Measurements from ENCODE around the gene MARK3. TPM values are rescaled to one million over a fixed set of nuclear protein-coding genes. Genes with fewer than 3 reads are reported as not detected.

The MARK3 gene
- total and polyA plus RNA-seq, 2 of the 13 experiments (the other 11 are each of a cell fraction or from before 2014, with no cell fraction given) = 47.7 to 56.6 TPM

DNA sequence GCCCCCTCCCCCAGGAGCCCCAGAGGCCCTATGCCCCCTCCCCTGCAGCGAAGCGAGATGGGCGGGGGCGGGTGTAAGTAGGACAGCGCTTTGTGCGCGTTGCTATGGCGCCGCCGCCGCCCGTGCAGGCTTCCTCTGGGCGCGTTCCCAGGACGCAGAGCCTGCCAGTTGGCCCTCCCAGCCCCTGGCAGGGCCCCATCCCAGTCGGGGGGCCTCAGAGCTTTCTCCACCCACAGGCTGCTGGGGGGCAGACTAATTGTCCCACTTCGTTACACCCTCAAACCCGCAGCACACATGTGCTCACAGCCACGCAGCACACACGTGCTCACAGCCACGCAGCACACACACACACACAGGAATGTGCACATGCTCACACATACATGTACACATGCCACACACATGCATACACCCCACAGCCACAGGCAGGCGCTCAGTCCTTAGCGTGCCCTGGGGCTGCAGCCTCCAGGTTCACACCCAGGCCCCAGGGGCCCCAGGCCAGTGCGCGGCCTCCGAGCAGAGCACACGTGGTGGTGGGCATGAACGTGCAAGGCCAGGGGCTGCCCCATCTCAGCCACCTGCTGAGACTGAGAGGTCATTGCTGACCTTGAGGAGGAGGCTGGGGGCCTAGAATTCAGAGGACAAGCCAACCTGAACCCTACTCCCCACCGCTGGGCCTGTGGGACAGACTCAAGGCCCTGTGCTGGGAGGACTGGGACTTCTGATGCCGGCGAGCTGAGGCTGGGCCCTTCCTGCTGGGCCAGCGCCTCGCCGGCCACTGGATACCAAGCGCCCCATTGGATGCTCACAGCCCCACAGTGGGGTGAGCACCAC lies 159.4 kb downstream of the MARK3 start (continued):
- TF ChIP-seq, protein P1, sequence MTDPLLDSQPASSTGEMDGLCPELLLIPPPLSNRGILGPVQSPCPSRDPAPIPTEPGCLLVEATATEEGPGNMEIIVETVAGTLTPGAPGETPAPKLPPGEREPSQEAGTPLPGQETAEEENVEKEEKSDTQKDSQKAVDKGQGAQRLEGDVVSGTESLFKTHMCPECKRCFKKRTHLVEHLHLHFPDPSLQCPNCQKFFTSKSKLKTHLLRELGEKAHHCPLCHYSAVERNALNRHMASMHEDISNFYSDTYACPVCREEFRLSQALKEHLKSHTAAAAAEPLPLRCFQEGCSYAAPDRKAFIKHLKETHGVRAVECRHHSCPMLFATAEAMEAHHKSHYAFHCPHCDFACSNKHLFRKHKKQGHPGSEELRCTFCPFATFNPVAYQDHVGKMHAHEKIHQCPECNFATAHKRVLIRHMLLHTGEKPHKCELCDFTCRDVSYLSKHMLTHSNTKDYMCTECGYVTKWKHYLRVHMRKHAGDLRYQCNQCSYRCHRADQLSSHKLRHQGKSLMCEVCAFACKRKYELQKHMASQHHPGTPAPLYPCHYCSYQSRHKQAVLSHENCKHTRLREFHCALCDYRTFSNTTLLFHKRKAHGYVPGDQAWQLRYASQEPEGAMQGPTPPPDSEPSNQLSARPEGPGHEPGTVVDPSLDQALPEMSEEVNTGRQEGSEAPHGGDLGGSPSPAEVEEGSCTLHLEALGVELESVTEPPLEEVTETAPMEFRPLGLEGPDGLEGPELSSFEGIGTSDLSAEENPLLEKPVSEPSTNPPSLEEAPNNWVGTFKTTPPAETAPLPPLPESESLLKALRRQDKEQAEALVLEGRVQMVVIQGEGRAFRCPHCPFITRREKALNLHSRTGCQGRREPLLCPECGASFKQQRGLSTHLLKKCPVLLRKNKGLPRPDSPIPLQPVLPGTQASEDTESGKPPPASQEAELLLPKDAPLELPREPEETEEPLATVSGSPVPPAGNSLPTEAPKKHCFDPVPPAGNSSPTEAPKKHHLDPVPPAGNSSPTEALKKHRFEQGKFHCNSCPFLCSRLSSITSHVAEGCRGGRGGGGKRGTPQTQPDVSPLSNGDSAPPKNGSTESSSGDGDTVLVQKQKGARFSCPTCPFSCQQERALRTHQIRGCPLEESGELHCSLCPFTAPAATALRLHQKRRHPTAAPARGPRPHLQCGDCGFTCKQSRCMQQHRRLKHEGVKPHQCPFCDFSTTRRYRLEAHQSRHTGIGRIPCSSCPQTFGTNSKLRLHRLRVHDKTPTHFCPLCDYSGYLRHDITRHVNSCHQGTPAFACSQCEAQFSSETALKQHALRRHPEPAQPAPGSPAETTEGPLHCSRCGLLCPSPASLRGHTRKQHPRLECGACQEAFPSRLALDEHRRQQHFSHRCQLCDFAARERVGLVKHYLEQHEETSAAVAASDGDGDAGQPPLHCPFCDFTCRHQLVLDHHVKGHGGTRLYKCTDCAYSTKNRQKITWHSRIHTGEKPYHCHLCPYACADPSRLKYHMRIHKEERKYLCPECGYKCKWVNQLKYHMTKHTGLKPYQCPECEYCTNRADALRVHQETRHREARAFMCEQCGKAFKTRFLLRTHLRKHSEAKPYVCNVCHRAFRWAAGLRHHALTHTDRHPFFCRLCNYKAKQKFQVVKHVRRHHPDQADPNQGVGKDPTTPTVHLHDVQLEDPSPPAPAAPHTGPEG (CRISPR knock-in tag; IDR thresholded peaks at IDR 0.05) = no peak

GRCh38 chr14:103545219-103545914 lies 160.2 kb downstream of the MARK3 start:
- Histone ChIP-seq H3K4me3 (replicated peaks in 1 of 3; ENCODE audit: insufficient read depth in 1 of 3, low read depth in 2 of 3, low read length in 3 of 3) (no peak overlapping the region), H4K20me1 (ENCODE audit: insufficient read depth, low read length) (no peaks in the 10 kb centered on the region), H3K9ac (ENCODE audit: insufficient read depth, low read depth, low read length) (no peak overlapping the region), H3K9me3 (ENCODE audit: low read length) (no peaks in the 10 kb centered on the region), H3K27me3 (ENCODE audit: control insufficient read depth in 1 of 2, insufficient read depth in 2 of 2, low read length in 2 of 2) (peaks cover 2 to 14% of the 10 kb centered on the region in 2 experiments; a peak in 2 of 5 replicates), H3K4me1 (ENCODE audit: insufficient read depth, low read length) (peaks cover 49% of the 10 kb centered on the region), H3K79me2 (ENCODE audit: insufficient read depth, low read length) (no peaks in the 10 kb centered on the region), H3K4me2 (ENCODE audit: low read depth, low read length) (no peak overlapping the region), H3K36me3 (replicated peaks in 1 of 2; ENCODE audit: control insufficient read depth in 1 of 2, insufficient read depth in 2 of 2, low read length in 2 of 2) (no peaks in the 10 kb centered on the region), H3K27ac (ENCODE audit: extremely low read length, insufficient read depth, low read length) (no peak overlapping the region), H2AFZ (ENCODE audit: low read length) (no peak overlapping the region)
- CTCF ChIA-PET (ENCODE audit: low intra/inter-chr PET ratio, low total read pairs) = interaction anchor here (2.4 to 2.8 kb wide), 2 partner anchors 27 to 45 kb away, joined by 31 to 38 read pairs; no protein-coding TSS in a partner anchor
- ATAC-seq (no peak), FAIRE-seq (no peak), DNase-seq (ENCODE audit: low spot score) (no peak)
- TF ChIP-seq NRL (CRISPR knock-in tag; IDR thresholded peaks at IDR 0.05; ENCODE audit: borderline replicate concordance) (no peak), AGO2 (optimal IDR thresholded peaks at IDR 0.05; ENCODE audit: low read depth, low read length) (peak; percentile 33), ZNF362 (CRISPR knock-in tag; IDR thresholded peaks at IDR 0.05; ENCODE audit: borderline replicate concordance) (no peak), ZNF557 (CRISPR knock-in tag; IDR thresholded peaks at IDR 0.05) (no peak)
- in situ Hi-C loops (cut with HindIII; ENCODE audit: extremely low pct_ligation_motif_present, low pct_unique_long_range_greater_than_20kb) = loop anchor here (5.0 kb wide), 1 partner anchor 43 kb away; no protein-coding TSS in a partner anchor
- intact Hi-C loops (cut with micrococcal nuclease; ENCODE audit: unreplicated experiment) = no loop called here
- POLR2A ChIA-PET = interaction anchor here (1.3 kb wide), 1 partner anchor 17 kb away, joined by 4 read pairs; no protein-coding TSS in a partner anchor
- BruUV-seq (replicated peaks) = no TSS peak
- WGBS (ENCODE audit: low lambda C conversion rate) = 64% methylated on average over 9 of the region's 29 CpGs
